HepG2 (cell line): ENCODE measurements around the gene GFER. TPM values are rescaled to one million over a fixed set of nuclear protein-coding genes. Genes with fewer than 3 reads are reported as not detected.

ENCODE experiments used
- EP300 ChIP-seq, 3 experiments: sonication (generic) in 1 of 3; formaldehyde crosslinking in 1 of 3; IDR thresholded peaks; 2 replicates each; pipeline versions ENCODE4 v1.5.1 to v1.6.1; 2011 to 2020; ENCODE audit warnings: low read depth in 2 of 3, low read length in 2 of 3, borderline replicate concordance in 1 of 3, improper control_type of control experiment in 1 of 3, mild to moderate bottlenecking in 1 of 3, missing genetic modification reagents in 1 of 3, moderate library complexity in 1 of 3
- HOXA7 ChIP-seq: sonication (generic); formaldehyde crosslinking; IDR thresholded peaks from 2 replicates; pipeline ENCODE4 v1.8.1; 2022; ENCODE audit warnings: mild to moderate bottlenecking, missing genetic modification reagents, moderate library complexity
- LCORL ChIP-seq, 2 experiments: fragments of 450-650 bp in 1 of 2; sonication (generic) in 1 of 2; formaldehyde crosslinking in 1 of 2; IDR thresholded peaks; 2 replicates each; pipeline versions ENCODE4 v1.5.0 to v1.6.1; 2017 to 2020; ENCODE audit warnings: antibody characterized with exemption in 1 of 2, missing genetic modification reagents in 1 of 2
- PRMT3 ChIP-seq: sonication (generic); formaldehyde crosslinking; IDR thresholded peaks from 2 replicates; pipeline ENCODE4 v1.8.1; 2022; ENCODE audit warnings: low read depth, mild to moderate bottlenecking, moderate library complexity, missing genetic modification reagents, borderline replicate concordance
- SNAI1 ChIP-seq: sonication (generic); formaldehyde crosslinking; IDR thresholded peaks from 2 replicates; pipeline ENCODE4 v1.5.0; 2020; ENCODE audit warnings: mild to moderate bottlenecking, missing genetic modification reagents, borderline replicate concordance
- SRF ChIP-seq: IDR thresholded peaks from 2 replicates; pipeline ENCODE4 v1.6.1; 2011; ENCODE audit warnings: mild to moderate bottlenecking, low read depth, low read length, moderate library complexity
- TERF1 ChIP-seq: sonication (generic); formaldehyde crosslinking; IDR thresholded peaks from 2 replicates; pipeline ENCODE4 v1.8.0; 2022; ENCODE audit warnings: mild to moderate bottlenecking, missing genetic modification reagents, moderate library complexity
- UBTF ChIP-seq: sonication (generic); formaldehyde crosslinking; IDR thresholded peaks from 2 replicates; pipeline ENCODE4 v1.4.0; 2020; ENCODE audit warnings: mild to moderate bottlenecking, missing genetic modification reagents
- ZFP36 ChIP-seq: fragments of 150-350 bp; IDR thresholded peaks from 2 replicates; pipeline ENCODE4 v1.6.1; 2018; ENCODE audit warnings: borderline replicate concordance, low read length, low read depth; ENCODE audit not compliant: partially characterized antibody
- ZNF136 ChIP-seq: sonication (generic); formaldehyde crosslinking; IDR thresholded peaks from 2 replicates; pipeline ENCODE4 v1.8.1; 2022; ENCODE audit warnings: low read depth, mild to moderate bottlenecking, moderate library complexity, missing genetic modification reagents
- ZNF451 ChIP-seq: sonication (generic); formaldehyde crosslinking; IDR thresholded peaks from 2 replicates; pipeline ENCODE4 v1.5.0; 2020; ENCODE audit warnings: mild to moderate bottlenecking, missing genetic modification reagents
- ZNF788 ChIP-seq: sonication (generic); formaldehyde crosslinking; IDR thresholded peaks from 2 replicates; pipeline ENCODE4 v1.5.0; 2020; ENCODE audit warnings: mild to moderate bottlenecking, missing genetic modification reagents, borderline replicate concordance
- polyA plus RNA-seq, 8 experiments: library from polyadenylated mRNA; depleted of rRNA in 3 of 8; stranded (reverse) in 7 of 8; unstranded in 1 of 8; fragments of >200 nt; fragmentation: Illumina TruSeq in 4 of 8; extraction: Trizol in 4 of 8; gene quantifications; 2 replicates each; pipeline versions ENCODE4 v1.2.1 to v1.2.3, GENCODE V29; 2011 to 2016; ENCODE audit warnings: low read depth in 4 of 8, missing spikeins in 1 of 8, mixed read lengths in 1 of 8; ENCODE audit not compliant: insufficient read depth in 1 of 8
- total RNA-seq, 5 experiments: library from RNA; depleted of rRNA; stranded (reverse); fragments of >200 nt; fragmentation: Illumina TruSeq; extraction: Trizol; gene quantifications; 2 replicates each; pipeline ENCODE4 v1.2.3, GENCODE V29; 2016; ENCODE audit warnings: low read depth in 1 of 5
- TF ChIP-seq, protein P1 (sequence below): sonication (generic); formaldehyde crosslinking; IDR thresholded peaks from 2 replicates; pipeline ENCODE4 v1.4.0; 2020; ENCODE audit warnings: mild to moderate bottlenecking, missing genetic modification reagents
- TF ChIP-seq, protein P2 (sequence below): sonication (generic); formaldehyde crosslinking; IDR thresholded peaks from 2 replicates; pipeline ENCODE4 v1.8.0; 2022; ENCODE audit warnings: mild to moderate bottlenecking, missing genetic modification reagents
- TF ChIP-seq, protein P3 (sequence below): sonication (generic); formaldehyde crosslinking; IDR thresholded peaks from 2 replicates; pipeline ENCODE4 v1.5.0; 2020; ENCODE audit warnings: missing genetic modification reagents, mild to moderate bottlenecking, borderline replicate concordance

Gene GFER
- total and polyA plus RNA-seq, 2 of the 13 experiments (the other 11 are each of a cell fraction or from before 2014, with no cell fraction given), result 28.6 to 71.7 TPM

DNA sequence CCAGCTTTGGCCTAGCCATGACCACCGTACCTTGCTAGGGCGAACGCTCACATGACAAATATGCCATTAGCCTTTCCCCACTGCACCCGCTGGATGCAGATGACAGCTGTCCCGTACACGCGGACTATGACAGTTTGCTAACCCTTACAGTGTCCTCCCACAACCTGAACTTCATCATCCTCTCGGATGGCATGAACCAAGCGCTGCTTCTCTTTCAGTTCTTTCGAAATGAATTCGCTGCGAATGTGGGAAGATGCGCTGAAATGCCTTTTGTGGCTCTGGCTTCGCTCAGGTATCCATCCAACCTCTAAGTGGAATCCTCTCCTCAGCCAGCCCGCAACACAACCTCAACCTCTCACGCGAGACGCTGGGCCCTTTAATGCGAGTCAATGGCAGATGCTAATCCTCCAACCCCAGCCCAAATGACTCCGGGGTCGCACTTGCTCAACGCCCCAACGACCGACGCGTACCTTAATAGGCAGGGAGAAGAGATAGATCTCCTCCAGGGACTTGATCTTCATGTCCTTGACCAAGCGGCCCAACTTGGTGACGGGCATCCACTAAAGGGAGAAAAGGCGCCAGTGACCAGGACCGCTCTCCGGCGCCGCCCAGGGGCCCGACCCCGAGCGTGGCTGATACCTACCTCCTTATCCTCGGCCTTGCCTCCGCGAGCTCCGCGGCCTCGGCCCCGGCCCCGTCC lies 20.0 kb upstream of the GFER start (continued):
- peak; percentile 35; the same call in 1 of the 2 replicates for TF ChIP-seq UBTF
- no peak for TF ChIP-seq SRF
- no peak for TF ChIP-seq ZNF788
- no peak for TF ChIP-seq ZFP36
- 0 out of 2 replicates have a peak, but pooled peaks have one; percentile 56 for TF ChIP-seq HOXA7 (CRISPR knock-in tag)
- TF ChIP-seq TERF1 (CRISPR knock-in tag), result no peak; the same call in 1 of the 2 replicates
- TF ChIP-seq, protein P1, sequence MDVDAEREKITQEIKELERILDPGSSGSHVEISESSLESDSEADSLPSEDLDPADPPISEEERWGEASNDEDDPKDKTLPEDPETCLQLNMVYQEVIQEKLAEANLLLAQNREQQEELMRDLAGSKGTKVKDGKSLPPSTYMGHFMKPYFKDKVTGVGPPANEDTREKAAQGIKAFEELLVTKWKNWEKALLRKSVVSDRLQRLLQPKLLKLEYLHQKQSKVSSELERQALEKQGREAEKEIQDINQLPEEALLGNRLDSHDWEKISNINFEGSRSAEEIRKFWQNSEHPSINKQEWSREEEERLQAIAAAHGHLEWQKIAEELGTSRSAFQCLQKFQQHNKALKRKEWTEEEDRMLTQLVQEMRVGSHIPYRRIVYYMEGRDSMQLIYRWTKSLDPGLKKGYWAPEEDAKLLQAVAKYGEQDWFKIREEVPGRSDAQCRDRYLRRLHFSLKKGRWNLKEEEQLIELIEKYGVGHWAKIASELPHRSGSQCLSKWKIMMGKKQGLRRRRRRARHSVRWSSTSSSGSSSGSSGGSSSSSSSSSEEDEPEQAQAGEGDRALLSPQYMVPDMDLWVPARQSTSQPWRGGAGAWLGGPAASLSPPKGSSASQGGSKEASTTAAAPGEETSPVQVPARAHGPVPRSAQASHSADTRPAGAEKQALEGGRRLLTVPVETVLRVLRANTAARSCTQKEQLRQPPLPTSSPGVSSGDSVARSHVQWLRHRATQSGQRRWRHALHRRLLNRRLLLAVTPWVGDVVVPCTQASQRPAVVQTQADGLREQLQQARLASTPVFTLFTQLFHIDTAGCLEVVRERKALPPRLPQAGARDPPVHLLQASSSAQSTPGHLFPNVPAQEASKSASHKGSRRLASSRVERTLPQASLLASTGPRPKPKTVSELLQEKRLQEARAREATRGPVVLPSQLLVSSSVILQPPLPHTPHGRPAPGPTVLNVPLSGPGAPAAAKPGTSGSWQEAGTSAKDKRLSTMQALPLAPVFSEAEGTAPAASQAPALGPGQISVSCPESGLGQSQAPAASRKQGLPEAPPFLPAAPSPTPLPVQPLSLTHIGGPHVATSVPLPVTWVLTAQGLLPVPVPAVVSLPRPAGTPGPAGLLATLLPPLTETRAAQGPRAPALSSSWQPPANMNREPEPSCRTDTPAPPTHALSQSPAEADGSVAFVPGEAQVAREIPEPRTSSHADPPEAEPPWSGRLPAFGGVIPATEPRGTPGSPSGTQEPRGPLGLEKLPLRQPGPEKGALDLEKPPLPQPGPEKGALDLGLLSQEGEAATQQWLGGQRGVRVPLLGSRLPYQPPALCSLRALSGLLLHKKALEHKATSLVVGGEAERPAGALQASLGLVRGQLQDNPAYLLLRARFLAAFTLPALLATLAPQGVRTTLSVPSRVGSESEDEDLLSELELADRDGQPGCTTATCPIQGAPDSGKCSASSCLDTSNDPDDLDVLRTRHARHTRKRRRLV, result no peak
- TF ChIP-seq ZNF451 (CRISPR knock-in tag), result no peak
- TF ChIP-seq, protein P2, sequence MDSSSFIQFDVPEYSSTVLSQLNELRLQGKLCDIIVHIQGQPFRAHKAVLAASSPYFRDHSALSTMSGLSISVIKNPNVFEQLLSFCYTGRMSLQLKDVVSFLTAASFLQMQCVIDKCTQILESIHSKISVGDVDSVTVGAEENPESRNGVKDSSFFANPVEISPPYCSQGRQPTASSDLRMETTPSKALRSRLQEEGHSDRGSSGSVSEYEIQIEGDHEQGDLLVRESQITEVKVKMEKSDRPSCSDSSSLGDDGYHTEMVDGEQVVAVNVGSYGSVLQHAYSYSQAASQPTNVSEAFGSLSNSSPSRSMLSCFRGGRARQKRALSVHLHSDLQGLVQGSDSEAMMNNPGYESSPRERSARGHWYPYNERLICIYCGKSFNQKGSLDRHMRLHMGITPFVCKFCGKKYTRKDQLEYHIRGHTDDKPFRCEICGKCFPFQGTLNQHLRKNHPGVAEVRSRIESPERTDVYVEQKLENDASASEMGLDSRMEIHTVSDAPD, result no peak
- no peak for TF ChIP-seq EP300 (IDR thresholded peaks at IDR 0.05; ENCODE audit: low read depth in 2 of 2, low read length in 2 of 2)
- TF ChIP-seq EP300 (CRISPR knock-in tag; IDR thresholded peaks at IDR 0.05; ENCODE audit: borderline replicate concordance), result no peak
- no peak for TF ChIP-seq SNAI1 (CRISPR knock-in tag)
- TF ChIP-seq LCORL (IDR thresholded peaks at IDR 0.05), result no peak
- TF ChIP-seq LCORL (CRISPR knock-in tag; IDR thresholded peaks at IDR 0.05), result no peak
- TF ChIP-seq ZNF136 (CRISPR knock-in tag), result no peak
- peak; percentile 29; the same call in 1 of the 2 replicates for TF ChIP-seq PRMT3 (CRISPR knock-in tag)
- TF ChIP-seq, protein P3, sequence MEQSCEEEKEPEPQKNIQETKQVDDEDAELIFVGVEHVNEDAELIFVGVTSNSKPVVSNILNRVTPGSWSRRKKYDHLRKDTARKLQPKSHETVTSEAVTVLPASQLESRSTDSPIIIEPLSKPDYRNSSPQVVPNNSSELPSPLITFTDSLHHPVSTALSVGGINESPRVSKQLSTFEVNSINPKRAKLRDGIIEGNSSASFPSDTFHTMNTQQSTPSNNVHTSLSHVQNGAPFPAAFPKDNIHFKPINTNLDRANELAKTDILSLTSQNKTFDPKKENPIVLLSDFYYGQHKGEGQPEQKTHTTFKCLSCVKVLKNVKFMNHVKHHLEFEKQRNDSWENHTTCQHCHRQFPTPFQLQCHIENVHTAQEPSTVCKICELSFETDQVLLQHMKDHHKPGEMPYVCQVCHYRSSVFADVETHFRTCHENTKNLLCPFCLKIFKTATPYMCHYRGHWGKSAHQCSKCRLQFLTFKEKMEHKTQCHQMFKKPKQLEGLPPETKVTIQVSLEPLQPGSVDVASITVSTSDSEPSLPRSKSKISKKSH, result no peak
